GM12801 (cell line): ENCODE results near the gene E2F6.

Experiments
- CTCF ChIP-seq: IDR thresholded peaks from one replicate; pipeline ENCODE4 v1.5.1; 2011; ENCODE audit warnings: control low read depth; ENCODE audit not compliant: insufficient read length; ENCODE audit errors: extremely low read depth

E2F6 gene

GRCh38 chr2:11454824-11455223, 11.1 kb downstream of the E2F6 start:
- TF ChIP-seq CTCF = no peak

DNA sequence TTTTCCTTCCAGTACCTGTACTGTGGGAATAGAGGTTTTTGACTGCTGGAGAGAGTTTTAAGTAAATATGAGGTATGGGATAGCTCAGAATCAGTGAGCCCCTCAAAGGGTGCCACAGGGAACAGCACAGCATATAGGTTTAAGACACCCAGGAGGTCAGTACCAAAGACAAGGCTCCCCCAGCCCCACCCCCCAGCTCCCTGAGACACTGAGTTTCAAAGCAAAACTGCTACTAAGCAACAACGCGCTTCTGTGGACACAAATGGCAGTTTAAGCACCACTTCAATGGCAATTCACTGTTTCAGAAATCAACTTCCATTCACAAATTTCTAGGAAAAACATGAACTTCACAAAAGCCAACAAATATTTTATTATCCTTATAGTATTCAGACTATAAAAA, 15.2 kb downstream of the E2F6 start:
- no peak for TF ChIP-seq CTCF

GRCh38 chr2:11446733-11447248, 19.2 kb downstream of the E2F6 start:
- no peak for TF ChIP-seq CTCF

- TF ChIP-seq CTCF = no peak
Measured at GRCh38 chr2:11444737-11445136, 21.2 kb downstream of the E2F6 start.

GRCh38 chr2:11438555-11439080, 27.3 kb downstream of the E2F6 start:
- TF ChIP-seq CTCF = no peak

DNA sequence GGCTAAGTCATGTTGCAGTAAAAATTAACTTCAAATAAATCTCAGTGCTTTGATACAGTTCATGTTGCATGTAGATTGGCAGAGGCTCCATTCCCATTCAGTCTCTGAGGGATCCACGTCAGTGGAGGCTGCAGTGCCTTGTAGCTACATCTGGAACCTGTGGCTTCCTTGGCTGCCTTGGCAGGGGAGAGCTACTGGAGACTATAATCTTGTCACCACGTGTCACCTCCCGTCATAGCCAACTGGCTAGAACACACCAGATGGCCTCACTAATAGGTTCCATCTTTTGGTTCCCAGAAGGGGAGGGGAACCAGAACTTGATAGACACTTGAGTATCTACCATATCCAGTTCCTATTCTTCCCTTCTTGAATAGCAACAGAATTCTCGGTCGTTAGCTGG, 28.4 kb downstream of the E2F6 start:
- TF ChIP-seq CTCF = no peak

DNA sequence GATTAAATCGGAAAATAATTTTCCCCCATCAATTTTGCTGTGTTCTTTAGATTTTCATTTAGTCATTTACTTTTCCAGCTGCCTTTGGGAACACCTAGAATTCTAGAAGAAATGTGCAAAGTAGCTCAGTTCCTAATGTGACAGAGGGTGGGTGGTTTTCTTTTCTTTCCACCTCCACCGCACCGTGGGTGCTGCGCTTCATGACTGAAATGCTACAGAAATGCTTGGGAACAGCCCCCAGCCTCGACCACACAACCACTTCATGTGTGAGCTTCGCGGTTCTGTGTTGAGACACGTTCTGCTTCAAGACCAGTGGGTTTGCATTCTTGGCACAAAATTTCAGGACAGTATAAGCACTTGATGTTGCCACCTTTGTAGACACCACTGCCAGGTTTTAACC, 30.9 kb downstream of the E2F6 start:
- TF ChIP-seq CTCF = no peak
